Mesothelial cell of epicardium (in vitro differentiated cells): ENCODE data around the gene SLC16A9. TPM values are rescaled to one million over a fixed set of nuclear protein-coding genes. Genes with fewer than 3 reads are reported as not detected.

Source experiments
- DNase-seq, 2 experiments: peaks; one replicate each; pipeline ENCODE4 v3.0.0; 2021; ENCODE audit warnings: low spot score in 2 of 2; ENCODE audit not compliant: unreplicated experiment in 2 of 2
- H3K27ac Mint-ChIP-seq: 2 replicates; pipeline ENCODE4 v1.8.0; 2021; ENCODE audit warnings: mixed read lengths
- H3K27me3 Mint-ChIP-seq: 2 replicates; pipeline ENCODE4 v1.8.0; 2021; ENCODE audit warnings: low read depth, mixed read lengths
- H3K36me3 Mint-ChIP-seq: 2 replicates; pipeline ENCODE4 v1.8.0; 2021; ENCODE audit warnings: mixed read lengths
- H3K4me1 Mint-ChIP-seq: 2 replicates; pipeline ENCODE4 v1.8.0; 2021; ENCODE audit warnings: mixed read lengths
- H3K4me3 Mint-ChIP-seq: 2 replicates; pipeline ENCODE4 v1.8.0; 2021; ENCODE audit warnings: mild to moderate bottlenecking, moderate library complexity, mixed read lengths
- H3K9me3 Mint-ChIP-seq: 2 replicates; pipeline ENCODE4 v1.8.0; 2021; ENCODE audit warnings: mixed read lengths
- CTCF ChIP-seq: fragments of 200-600 bp; sonication (generic); IDR thresholded peaks from one replicate; pipeline ENCODE4 v1.5.0; 2021; ENCODE audit warnings: antibody characterized with exemption; ENCODE audit not compliant: unreplicated experiment
- total RNA-seq: library from RNA; stranded (reverse); gene quantifications from 3 replicates; pipeline ENCODE4 v1.2.1, GENCODE V29; 2021

Gene SLC16A9
- total RNA-seq, 1 donor from 2014 or later = 17.6 TPM

GRCh38 chr10:59711871-59712494, 2.3 kb upstream of the SLC16A9 start:
- no peaks in the 10 kb centered on the region for H3K9me3 Mint-ChIP-seq
- no peak for TF ChIP-seq CTCF
- H3K36me3 Mint-ChIP-seq = no peaks in the 10 kb centered on the region
- H3K27ac Mint-ChIP-seq = no peak overlapping the region
- no peak overlapping the region for H3K4me3 Mint-ChIP-seq
- H3K27me3 Mint-ChIP-seq = peaks cover 4% of the 10 kb centered on the region
- H3K4me1 Mint-ChIP-seq = peaks cover 15% of the 10 kb centered on the region
- DNase-seq = no peak

GRCh38 chr10:59708816-59709394, 745 bp downstream of the SLC16A9 start:
- peaks cover 4% of the 10 kb centered on the region for H3K36me3 Mint-ChIP-seq
- peak; percentile 26 to 61 for DNase-seq
- TF ChIP-seq CTCF = no peak
- peaks cover 15% of the 10 kb centered on the region for H3K4me1 Mint-ChIP-seq
- H3K4me3 Mint-ChIP-seq = peak overlapping the region; percentile 87
- no peaks in the 10 kb centered on the region for H3K9me3 Mint-ChIP-seq
- H3K27me3 Mint-ChIP-seq = peaks cover 4% of the 10 kb centered on the region
- peak overlapping the region; percentile 31 for H3K27ac Mint-ChIP-seq

GRCh38 chr10:59706851-59707797, 2.5 kb downstream of the SLC16A9 start:
- Mint-ChIP-seq H3K4me1 (peaks cover 14% of the 10 kb centered on the region), H3K27ac (no peak overlapping the region), H3K9me3 (no peaks in the 10 kb centered on the region), H3K27me3 (peaks cover 4% of the 10 kb centered on the region), H3K36me3 (peaks cover 5% of the 10 kb centered on the region), H3K4me3 (no peak overlapping the region)
- no peak for TF ChIP-seq CTCF
- DNase-seq = no peak

GRCh38 chr10:59705931-59706330, 3.7 kb downstream of the SLC16A9 start:
- Mint-ChIP-seq H3K4me3 (no peak overlapping the region), H3K36me3 (peaks cover 8% of the 10 kb centered on the region), H3K4me1 (peaks cover 9% of the 10 kb centered on the region), H3K9me3 (no peaks in the 10 kb centered on the region), H3K27me3 (peaks cover 4% of the 10 kb centered on the region), H3K27ac (no peak overlapping the region)
- no peak for TF ChIP-seq CTCF
- no peak for DNase-seq

GRCh38 chr10:59704630-59705029, 5.0 kb downstream of the SLC16A9 start:
- no peak overlapping the region for H3K27ac Mint-ChIP-seq

More at GRCh38 chr10:59704630-59705029, 5.0 kb downstream of the SLC16A9 start:
- Mint-ChIP-seq H3K36me3 (peaks cover 8% of the 10 kb centered on the region), H3K4me3 (no peak overlapping the region), H3K4me1 (peaks cover 9% of the 10 kb centered on the region), H3K27me3 (peaks cover 4% of the 10 kb centered on the region), H3K9me3 (no peaks in the 10 kb centered on the region)
- no peak for TF ChIP-seq CTCF
- no peak for DNase-seq
